Stimulated activated CD8-positive, alpha-beta memory T cell treated with anti-CD3 and anti-CD28 coated beads, Interleukin-4, amount 100 ng/mL, for 4 hours (primary cell): ENCODE measurements around the gene DLGAP1.

Experiments used
- DNase-seq, 2 donors: peaks; one replicate each; pipeline ENCODE4 v3.0.0-alpha.2; 2020; ENCODE audit warnings: low read depth in 2 of 2, low spot score in 1 of 2

Gene DLGAP1

GRCh38 chr18:4181882-4182568, 273.1 kb downstream of the DLGAP1 start:
- DNase-seq = no peak

GRCh38 chr18:4181086-4181485, 274.0 kb downstream of the DLGAP1 start:
- DNase-seq = no peak

- DNase-seq = no peak
Measured at GRCh38 chr18:4172196-4173100, 282.7 kb downstream of the DLGAP1 start.

GRCh38 chr18:4157352-4157751, 297.8 kb downstream of the DLGAP1 start:
- DNase-seq = no peak

DNA sequence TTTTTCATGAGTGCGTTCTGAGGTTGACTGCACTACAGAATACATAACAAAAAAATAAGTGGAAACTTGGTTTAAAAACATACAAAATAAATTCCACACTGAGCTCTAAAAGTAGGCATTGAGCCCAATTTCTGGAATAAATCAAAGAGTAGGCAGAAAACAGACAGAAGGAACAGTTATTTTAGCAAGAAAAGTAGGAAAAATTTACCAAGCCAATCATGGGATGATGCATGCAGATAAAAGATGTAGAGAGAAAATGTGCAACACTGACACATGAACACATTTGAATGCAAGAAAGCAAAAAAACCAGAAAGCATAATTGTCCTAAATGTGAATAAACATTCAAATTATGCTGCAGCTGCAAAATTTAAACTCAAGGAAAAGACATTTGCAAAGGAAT, 308.3 kb downstream of the DLGAP1 start:
- no peak for DNase-seq

GRCh38 chr18:4144201-4144600, 310.9 kb downstream of the DLGAP1 start:
- DNase-seq = no peak

GRCh38 chr18:4143585-4143984, 311.5 kb downstream of the DLGAP1 start:
- DNase-seq = no peak

- DNase-seq = no peak
Measured at GRCh38 chr18:4142876-4143275, 312.2 kb downstream of the DLGAP1 start.

DNA sequence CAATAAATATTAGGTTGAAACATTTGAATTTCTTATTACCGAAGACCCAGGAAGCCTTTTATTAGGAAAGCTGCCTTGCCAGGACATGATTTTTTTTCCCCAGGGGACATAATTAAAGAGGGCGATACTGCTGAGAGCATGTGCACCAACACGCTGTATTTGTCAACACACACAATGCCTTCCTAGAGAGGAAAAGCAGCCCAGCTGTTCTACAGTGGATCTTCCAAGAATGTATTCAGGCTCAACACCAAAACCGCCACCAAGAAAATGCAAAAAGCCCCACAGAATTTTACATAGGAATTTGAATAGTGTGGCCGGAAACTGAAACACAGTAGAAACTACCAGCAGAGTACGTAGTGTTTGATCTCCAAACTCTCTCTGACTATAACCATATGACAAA, 320.4 kb downstream of the DLGAP1 start:
- no peak for DNase-seq

GRCh38 chr18:4130734-4131719, 324.1 kb downstream of the DLGAP1 start:
- DNase-seq = no peak

- DNase-seq = no peak
Measured at GRCh38 chr18:4126939-4127338, 328.2 kb downstream of the DLGAP1 start.

DNA sequence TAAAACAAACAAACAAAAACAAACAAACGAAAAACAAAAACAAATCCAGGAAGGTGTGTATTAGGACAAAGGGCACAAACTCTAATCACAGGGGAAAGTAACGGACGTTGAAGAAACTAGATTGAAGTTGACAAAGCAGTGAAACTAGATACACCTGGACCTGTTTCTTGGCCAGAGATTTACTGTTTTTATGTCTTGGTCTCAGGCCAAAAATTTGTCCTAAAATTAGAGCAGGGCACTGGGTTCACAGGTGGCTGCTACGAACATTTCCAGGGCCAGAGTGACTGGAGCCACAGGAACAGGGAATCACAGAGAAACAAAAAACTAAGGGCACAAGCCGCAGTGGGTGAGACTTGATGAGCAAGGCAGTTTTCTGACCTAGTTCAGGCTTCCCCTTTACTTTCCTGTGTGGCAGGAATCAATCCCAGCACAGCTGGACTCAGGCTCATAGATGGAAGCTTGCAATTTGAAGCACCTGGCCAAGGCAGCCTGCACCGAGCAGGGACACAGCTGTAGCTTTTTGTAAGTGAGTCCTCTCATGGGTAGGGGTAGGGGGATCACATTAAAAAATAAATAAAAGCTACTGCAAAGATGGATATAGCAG, 329.4 kb downstream of the DLGAP1 start:
- DNase-seq = no peak

GRCh38 chr18:4125224-4125623, 329.9 kb downstream of the DLGAP1 start:
- DNase-seq = no peak

DNA sequence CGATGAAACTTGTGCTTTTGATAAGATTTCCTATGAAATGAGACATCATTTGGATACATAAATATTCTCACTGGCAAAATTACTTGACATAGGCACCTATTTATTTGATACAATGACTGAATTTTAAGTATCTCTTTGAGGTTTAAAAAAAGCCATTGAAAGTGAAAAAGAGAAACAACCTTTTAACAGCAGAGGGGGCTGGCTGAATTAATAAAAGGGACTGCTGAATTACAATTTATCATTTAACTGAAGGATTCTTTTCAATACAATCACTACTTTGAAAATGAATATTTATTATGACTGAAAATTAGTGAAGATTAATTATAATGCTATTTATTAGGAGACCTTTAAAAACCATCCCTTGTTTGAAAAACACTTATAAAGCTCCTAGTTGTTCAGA, 335.3 kb downstream of the DLGAP1 start:
- no peak for DNase-seq

DNA sequence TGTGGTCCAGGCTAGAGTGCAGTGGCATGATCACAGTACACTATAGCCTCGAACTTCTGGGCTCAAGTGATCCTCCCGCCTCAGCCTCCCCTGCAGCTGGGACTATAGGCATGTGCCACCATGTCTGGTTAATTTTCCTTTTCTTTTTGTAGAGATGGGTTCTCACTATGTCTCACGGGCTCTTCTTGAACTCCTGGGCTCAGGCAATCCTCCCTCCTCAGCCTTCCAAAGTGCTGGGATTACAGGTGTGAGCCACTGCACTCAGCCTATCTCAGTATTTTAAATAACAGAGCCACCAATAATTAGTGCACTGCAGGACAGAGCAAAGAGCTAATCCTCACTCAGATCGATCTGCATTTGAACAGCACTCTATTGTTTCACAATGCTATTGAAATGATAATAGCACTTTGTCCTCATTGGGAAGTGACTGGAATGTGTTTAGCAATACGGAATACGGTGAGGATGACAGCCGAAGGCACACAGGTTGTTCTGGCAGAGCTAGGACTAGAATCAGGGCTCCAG, 335.9 kb downstream of the DLGAP1 start:
- DNase-seq = no peak

- DNase-seq = no peak
Measured at GRCh38 chr18:4108016-4108415, 347.1 kb downstream of the DLGAP1 start.

GRCh38 chr18:4107049-4107467, 348.0 kb downstream of the DLGAP1 start:
- no peak for DNase-seq

GRCh38 chr18:4106407-4107033, 348.6 kb downstream of the DLGAP1 start:
- peak in 1 of 2 donors; percentile 22 for DNase-seq

DNA sequence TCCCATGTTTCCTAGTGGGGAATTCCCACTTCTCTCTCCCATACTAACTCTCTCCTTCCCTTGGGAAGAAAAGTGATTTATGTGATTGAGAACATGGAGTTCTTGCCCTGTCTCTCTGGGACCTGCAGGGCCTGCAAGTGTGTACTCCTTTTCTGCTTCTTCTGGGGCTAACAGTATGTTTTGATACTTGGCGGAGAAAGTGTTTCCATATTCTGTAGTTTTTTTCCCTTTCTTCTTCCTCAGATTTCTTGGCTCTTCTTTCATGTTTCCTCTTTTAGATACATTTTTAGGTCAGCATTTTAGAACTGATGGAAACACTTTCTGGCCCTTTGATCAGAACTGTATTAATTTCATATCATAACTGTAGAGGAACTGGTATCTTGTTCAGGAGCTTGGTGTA, 352.2 kb downstream of the DLGAP1 start:
- no peak for DNase-seq

- DNase-seq = no peak
Measured at GRCh38 chr18:4101009-4101408, 354.1 kb downstream of the DLGAP1 start.
